Stimulated activated CD4-positive, alpha-beta T cell treated with anti-CD3 and anti-CD28 coated beads, Interleukin-2, amount 100 ng/mL, for 24 hours (primary cell): ENCODE data around the gene RAB40C.

Source experiments
- DNase-seq, 2 donors: peaks; one replicate each; pipeline ENCODE4 v3.0.0-alpha.2; 2020

Gene RAB40C

DNA sequence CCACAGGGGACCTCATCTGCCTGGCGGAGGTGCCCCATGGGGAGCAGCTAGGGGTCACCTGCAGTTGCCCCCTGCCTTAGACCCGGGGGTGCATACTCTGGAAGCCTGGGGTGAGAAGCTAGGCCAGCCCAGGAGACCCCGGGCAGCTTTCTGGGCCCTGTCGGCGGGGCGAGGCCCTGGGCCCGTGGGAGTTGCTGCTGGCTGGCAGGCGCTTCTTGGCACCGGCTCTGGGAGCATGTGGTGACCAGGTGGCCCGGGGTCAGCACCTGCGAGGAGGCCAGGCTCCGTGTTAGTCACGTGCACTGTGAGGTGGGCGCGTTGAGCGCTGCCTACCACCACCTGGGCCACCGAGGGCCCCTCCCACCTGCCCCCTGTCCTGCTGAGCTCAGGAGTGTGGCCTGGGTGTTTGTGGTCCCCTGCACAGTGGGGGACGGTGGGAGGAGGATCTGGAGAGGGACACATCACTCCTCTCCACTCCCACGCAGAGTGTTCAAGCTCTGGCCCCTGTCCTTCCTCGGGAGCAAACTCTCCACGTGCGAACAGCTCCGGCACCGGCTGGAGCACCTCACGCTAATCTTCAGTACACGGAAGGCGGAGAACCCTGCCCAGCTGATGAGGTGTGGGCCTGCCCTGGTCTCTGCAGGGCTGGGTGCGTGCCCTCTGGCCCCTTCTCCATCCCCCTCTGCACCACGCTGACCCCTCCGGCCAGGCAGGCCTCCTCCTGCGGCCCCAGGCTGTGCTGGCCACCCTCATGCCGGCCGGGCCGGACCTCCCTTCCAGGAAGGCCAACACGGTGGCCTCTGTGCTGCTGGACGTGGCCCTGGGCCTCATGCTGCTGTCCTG lies 14.3 kb upstream of the RAB40C start:
- DNase-seq = no peak

- no peak for DNase-seq
These were observed 13.6 kb upstream of the RAB40C start for GRCh38 chr16:576197-576822.

- DNase-seq = no peak
These were observed 13.1 kb upstream of the RAB40C start for GRCh38 chr16:576823-577201.

GRCh38 chr16:577796-578195 lies 12.1 kb upstream of the RAB40C start:
- no peak for DNase-seq

- no peak for DNase-seq
These were observed 11.5 kb upstream of the RAB40C start for GRCh38 chr16:578232-578869.

DNA sequence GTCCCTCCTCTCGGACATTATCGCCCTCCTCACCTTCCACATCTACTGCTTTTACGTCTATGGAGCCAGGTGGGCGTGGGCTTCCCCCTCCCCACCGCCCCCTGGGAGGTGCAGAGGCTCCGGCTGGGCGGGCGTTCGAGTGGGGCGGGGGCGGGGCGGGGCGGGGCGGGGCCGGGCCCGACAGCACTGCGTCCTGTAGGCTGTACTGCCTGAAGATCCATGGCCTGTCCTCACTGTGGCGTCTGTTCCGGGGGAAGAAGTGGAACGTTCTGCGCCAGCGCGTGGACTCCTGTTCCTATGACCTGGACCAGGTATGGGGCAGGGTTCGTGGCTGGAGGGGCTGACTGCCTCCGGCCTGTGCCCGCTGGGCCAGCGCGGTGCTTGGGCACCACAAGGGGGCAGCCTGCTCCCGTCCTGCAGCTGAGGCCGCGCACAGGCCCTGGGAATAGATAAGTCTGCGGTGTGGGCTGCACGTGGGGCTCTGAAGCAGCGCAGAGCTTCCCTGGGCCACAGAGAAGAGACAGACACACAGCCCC lies 10.9 kb upstream of the RAB40C start:
- peak; percentile 72 to 73 for DNase-seq

GRCh38 chr16:580141-580945 lies 9.5 kb upstream of the RAB40C start:
- DNase-seq = no peak

DNA sequence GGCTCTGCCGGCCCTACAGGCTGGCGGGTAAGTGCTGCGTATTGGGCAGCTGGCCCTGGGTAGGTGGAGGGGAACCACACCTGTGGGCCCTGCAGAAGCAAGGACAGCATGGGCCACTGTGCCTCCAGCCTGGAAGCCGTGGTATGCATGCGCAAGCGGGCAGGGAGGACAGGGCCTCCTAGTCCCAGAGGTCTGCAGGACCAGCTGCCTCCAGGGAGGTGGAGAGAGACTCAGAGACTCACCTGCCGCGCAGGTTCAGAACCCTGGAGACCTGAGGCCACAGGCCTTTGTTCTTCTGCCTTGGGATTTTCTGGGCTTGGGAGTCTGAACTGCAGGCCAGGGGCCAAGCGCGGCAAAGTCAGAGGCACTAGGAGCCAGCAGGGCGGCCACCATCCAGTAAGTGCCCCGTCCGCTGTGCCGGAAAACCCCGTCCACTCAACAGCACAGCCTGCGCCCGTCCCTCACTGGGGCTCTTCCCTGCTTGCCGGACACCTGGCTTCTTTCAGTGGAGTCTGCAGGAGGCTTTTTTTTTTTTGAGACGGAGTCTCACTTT lies 8.8 kb upstream of the RAB40C start:
- no peak for DNase-seq

- DNase-seq = no peak
These were observed 7.7 kb upstream of the RAB40C start for GRCh38 chr16:582218-582613.

DNA sequence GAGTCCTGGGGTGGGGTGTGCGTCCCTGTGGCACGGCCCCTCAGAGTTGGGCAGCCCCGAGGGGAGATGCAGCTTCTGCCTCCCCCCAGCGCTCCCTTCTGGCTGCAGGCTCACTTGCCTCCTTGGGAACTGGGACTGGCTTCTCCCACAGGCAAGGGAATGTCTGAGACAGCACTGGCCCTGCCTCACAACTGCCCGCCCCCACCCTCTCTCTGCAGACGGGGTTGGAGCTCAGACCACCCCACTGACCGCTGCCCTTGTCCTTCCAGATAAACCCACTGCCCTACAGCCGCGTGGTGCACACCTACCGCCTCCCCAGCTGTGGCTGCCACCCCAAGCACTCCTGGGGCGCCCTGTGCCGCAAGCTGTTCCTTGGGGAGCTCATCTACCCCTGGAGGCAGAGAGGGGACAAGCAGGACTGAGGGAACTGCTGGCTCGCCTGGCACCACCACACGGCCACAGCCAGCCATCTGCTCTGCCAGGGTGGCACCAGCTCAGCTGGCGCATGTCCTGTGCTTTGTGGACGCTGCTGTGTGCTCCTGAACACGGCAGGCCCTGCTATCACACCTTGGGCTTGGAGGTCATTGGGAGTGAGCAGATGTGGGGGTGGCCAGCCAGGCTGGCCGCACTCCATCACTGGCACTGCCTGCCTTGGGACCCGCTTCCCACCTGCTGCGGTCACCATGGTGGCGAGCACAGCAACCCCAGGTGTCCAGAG lies 7.1 kb upstream of the RAB40C start:
- DNase-seq = no peak

DNA sequence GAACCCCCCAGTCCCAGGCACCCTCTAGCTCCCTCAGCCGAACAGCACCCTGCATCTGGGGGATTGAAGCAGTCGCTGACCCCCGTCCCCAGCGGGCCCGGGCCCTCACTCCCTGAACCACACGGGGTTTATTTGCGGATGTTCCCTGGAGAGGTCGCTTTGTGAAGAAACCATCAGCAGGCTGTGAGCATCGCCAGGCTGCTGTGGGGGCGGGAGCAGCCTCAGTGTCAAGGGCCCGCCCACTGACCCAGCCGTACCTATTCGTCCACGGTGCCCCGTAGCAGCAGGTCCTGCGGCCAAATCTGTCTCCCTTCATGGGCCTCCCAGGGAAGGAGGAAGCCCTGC lies 6.4 kb upstream of the RAB40C start:
- no peak for DNase-seq

DNA sequence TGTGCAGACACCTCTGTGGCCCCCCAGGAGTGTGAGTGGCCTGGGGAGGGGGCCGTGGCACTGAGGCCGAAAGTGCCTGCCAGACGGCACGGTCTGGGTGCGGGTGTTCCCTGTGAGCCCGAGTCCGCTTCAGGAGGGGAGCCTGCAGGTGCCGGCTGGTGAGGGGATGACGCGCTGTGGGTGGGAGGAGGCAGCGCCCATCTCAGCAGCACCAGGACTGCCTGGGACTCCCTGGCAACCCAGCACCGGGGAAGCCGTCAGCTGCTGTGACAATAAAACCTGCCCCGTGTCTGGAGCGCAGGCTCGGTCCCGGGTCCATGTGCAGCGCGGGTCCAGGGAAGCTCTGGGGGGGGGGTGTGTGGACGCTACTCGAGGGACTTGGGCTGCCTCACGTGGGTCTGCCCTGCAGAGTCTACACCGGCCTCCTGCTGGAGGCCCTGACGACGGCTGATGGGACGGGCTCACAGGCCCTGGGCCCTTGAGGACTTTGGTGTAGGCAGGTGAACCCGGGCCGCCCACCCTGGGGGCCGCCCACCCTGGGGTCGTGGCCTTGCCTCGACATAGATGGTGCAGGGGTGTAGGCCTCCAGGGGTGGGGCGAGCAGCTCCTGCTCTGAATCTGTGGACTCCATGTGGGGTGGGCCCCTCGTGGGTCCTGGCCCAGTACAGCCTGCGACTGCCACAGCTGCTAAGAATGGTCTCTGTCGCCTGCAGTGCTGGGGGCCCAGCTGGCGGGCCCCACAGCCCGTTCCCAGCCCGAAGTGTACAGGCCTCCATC lies 5.9 kb upstream of the RAB40C start:
- DNase-seq = no peak

GRCh38 chr16:585351-585750 lies 4.5 kb upstream of the RAB40C start:
- no peak for DNase-seq

DNA sequence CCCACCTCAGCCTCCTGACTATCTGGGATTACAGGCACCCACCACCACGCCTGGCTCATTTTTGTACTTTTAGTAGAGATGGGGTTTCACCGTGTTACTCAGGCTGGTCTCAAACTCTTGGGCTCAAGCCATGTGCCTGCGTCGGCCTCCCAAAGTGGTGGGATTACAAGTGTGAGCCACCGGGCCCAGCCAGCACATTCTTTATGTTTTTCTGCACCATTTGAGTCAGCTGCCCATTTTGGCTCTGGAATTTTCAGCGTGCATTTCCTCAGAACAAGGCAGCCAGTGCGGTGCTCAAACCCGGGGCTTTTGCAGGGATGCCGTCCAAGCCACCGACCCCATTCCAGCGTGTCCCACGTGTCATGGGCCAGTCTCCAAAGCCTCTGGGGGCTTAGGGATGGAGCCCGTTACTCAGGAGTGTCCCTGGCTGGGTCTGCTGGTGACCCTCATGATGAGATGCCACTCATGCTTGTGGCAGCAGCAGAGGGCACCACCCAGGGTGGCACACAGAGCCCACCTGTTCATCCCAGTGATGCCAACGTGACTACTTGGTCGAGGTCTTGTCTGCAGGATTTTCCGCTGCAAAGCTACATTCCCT lies 3.7 kb upstream of the RAB40C start:
- no peak for DNase-seq

- no peak for DNase-seq
These were observed 2.9 kb upstream of the RAB40C start for GRCh38 chr16:586645-587590.

- DNase-seq = peak; percentile 67 to 74
These were observed 1.3 kb upstream of the RAB40C start for GRCh38 chr16:588639-588888.

- DNase-seq = peak; percentile 98 to 99
These were observed 793 bp upstream of the RAB40C start for GRCh38 chr16:588889-589657.

GRCh38 chr16:590188-590814 lies 435 bp downstream of the RAB40C start:
- no peak for DNase-seq

GRCh38 chr16:590815-591200 lies 942 bp downstream of the RAB40C start:
- no peak for DNase-seq
